PC-3 (cell line): Measurements from ENCODE around the gene CPLX3. TPM values are rescaled to one million over a fixed set of nuclear protein-coding genes. Genes with fewer than 3 reads are reported as not detected.

Experiments
- ATAC-seq: fragments of 200-7000 bp; cut with Tn5 transposase; 2 replicates; pipeline ENCODE4 v1.9.1; 2020; ENCODE audit warnings: mild to moderate bottlenecking, moderate library complexity
- BruUV-seq: library from RNA; stranded (reverse); fragments of 400-500 nt; replicated peaks from 2 replicates; lab custom pipeline; 2021; lab: Mats Ljungman, UMichigan
- CTCF ChIA-PET: fragments of 300-600 bp; sonication (Branson Sonifier 250); formaldehyde crosslinking; loops from one replicate; lab custom pipeline; 2022; ENCODE audit warnings: antibody characterized with exemption; lab: Charles Lee
- POLR2A ChIA-PET: fragments of 300-600 bp; sonication (Branson Sonifier 250); formaldehyde crosslinking; loops from one replicate; lab custom pipeline; 2022; ENCODE audit warnings: antibody characterized with exemption; ENCODE audit not compliant: unreplicated experiment; lab: Charles Lee
- DNase-seq: peaks from one replicate; pipeline ENCODE4 v3.0.0-alpha.2; 2015
- H2AFZ ChIP-seq: fragments of 300-600 bp; sonication (generic); 2 replicates; pipeline ENCODE4 v1.6.0; 2016; ENCODE audit warnings: antibody characterized with exemption, low read length
- H3F3A ChIP-seq: fragments of 300-600 bp; sonication (generic); one replicate; pipeline ENCODE4 v1.6.0; 2017; ENCODE audit warnings: antibody characterized with exemption, low read length, control low read depth, mild to moderate bottlenecking; ENCODE audit not compliant: unreplicated experiment
- H3K27ac ChIP-seq: fragments of 300-600 bp; sonication (generic); 2 replicates; pipeline ENCODE4 v1.5.1; 2016; ENCODE audit warnings: mild to moderate bottlenecking, low read length
- H3K27me3 ChIP-seq: fragments of 300-600 bp; sonication (generic); 2 replicates; pipeline ENCODE4 v1.6.1; 2016; ENCODE audit warnings: low read length, mixed read lengths
- H3K36me3 ChIP-seq: fragments of 300-600 bp; sonication (generic); 2 replicates; pipeline ENCODE4 v1.6.1; 2016; ENCODE audit warnings: low read depth, mixed run types, low read length, mixed read lengths
- H3K4me1 ChIP-seq: fragments of 300-600 bp; sonication (generic); 2 replicates; pipeline ENCODE4 v1.5.1; 2016; ENCODE audit warnings: low read length; ENCODE audit not compliant: insufficient read depth
- H3K4me2 ChIP-seq: fragments of 300-600 bp; sonication (generic); 2 replicates; pipeline ENCODE4 v1.6.0; 2016; ENCODE audit warnings: low read length
- H3K4me3 ChIP-seq: fragments of 300-600 bp; sonication (generic); 2 replicates; pipeline ENCODE4 v1.5.1; 2016; ENCODE audit warnings: mild to moderate bottlenecking, low read length, mixed read lengths
- H3K79me2 ChIP-seq: fragments of 300-600 bp; sonication (generic); 2 replicates; pipeline ENCODE4 v1.6.1; 2017; ENCODE audit warnings: low read length, mixed read lengths
- H3K9ac ChIP-seq: fragments of 300-600 bp; sonication (generic); 2 replicates; pipeline ENCODE4 v1.6.0; 2016; ENCODE audit warnings: mild to moderate bottlenecking, low read length
- H3K9me2 ChIP-seq: fragments of 300-600 bp; sonication (generic); replicated peaks from 2 replicates; pipeline ENCODE4 v1.6.1; 2016; ENCODE audit warnings: mixed run types, low read length, mixed read lengths
- H3K9me3 ChIP-seq: fragments of 300-600 bp; sonication (generic); 2 replicates; pipeline ENCODE4 v1.6.1; 2016; ENCODE audit warnings: low read length, mixed read lengths
- H4K20me1 ChIP-seq: fragments of 300-600 bp; sonication (generic); 2 replicates; pipeline ENCODE4 v1.6.1; 2016; ENCODE audit warnings: low read length, mixed read lengths
- EZH2 ChIP-seq: fragments of 300-600 bp; sonication (generic); IDR thresholded peaks from one replicate; pipeline ENCODE4 v1.6.1; 2017; ENCODE audit warnings: antibody characterized with exemption, mild to moderate bottlenecking, low read length; ENCODE audit not compliant: unreplicated experiment
- EZH2phosphoT487 ChIP-seq: fragments of 300-600 bp; sonication (generic); IDR thresholded peaks from 2 replicates; pipeline ENCODE4 v1.6.1; 2018; ENCODE audit warnings: mild to moderate bottlenecking, antibody characterized with exemption, low read length, borderline replicate concordance
- intact Hi-C: fragments of 100-400 bp; cut with micrococcal nuclease; formaldehyde crosslinking; loops from 2 replicates; pipeline ENCODE4 v1.9.0; 2023
- total RNA-seq: library from RNA; depleted of rRNA; stranded (reverse); fragments of >200 nt; gene quantifications from 2 replicates; pipeline ENCODE4 v1.2.3, GENCODE V29; 2014
- TF ChIP-seq, protein P1 (sequence below): fragments of 300-600 bp; sonication (generic); conservative IDR thresholded peaks from 2 replicates; pipeline ENCODE4 v1.5.1; 2017; ENCODE audit warnings: antibody characterized with exemption, low read depth, mild to moderate bottlenecking, low read length

The CPLX3 gene
- total RNA-seq, 1 experiment from 2014 or later: not detected

DNA sequence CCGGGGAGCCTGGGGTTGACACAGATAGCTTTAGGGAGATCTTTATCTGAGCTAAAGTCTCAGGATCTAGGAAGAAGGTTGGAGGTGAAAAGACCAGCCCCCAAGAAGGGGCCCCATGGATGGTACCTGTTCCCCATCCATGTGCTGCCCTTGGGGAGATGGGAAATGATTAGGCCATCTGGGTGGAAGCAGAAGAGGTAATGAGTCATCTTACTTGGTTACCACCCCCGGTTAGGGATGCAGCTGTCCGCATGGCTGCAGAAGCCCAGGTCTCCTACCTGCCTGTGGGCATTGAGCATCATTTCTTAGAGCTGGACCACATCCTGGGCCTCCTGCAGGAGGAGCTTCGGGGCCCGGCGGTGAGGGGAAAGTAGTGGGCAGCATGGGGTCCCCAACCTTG is 3.1 kb upstream of the CPLX3 start:
- POLR2A ChIA-PET: no interaction called here
- no TSS peak for BruUV-seq

GRCh38 chr15:74824976-74825375 is 1.5 kb upstream of the CPLX3 start:
- peaks cover 20% of the 10 kb centered on the region for H3K4me1 ChIP-seq
- ChIA-PET CTCF (no interaction called here), POLR2A (no interaction called here)
- H3K9me2 ChIP-seq: no peaks in the 10 kb centered on the region
- H3K4me2 ChIP-seq: no peak overlapping the region
- no peaks in the 10 kb centered on the region for H3K79me2 ChIP-seq
- ATAC-seq (no peak), DNase-seq (no peak)
- H3K9ac ChIP-seq: no peak overlapping the region
- H4K20me1 ChIP-seq: no peaks in the 10 kb centered on the region
- no peak overlapping the region for H2AFZ ChIP-seq
- H3K9me3 ChIP-seq: no peaks in the 10 kb centered on the region
- BruUV-seq: no TSS peak
- no peaks in the 10 kb centered on the region for H3F3A ChIP-seq
- no peak for TF ChIP-seq EZH2phosphoT487
- TF ChIP-seq EZH2: no peak
- TF ChIP-seq, protein P1, sequence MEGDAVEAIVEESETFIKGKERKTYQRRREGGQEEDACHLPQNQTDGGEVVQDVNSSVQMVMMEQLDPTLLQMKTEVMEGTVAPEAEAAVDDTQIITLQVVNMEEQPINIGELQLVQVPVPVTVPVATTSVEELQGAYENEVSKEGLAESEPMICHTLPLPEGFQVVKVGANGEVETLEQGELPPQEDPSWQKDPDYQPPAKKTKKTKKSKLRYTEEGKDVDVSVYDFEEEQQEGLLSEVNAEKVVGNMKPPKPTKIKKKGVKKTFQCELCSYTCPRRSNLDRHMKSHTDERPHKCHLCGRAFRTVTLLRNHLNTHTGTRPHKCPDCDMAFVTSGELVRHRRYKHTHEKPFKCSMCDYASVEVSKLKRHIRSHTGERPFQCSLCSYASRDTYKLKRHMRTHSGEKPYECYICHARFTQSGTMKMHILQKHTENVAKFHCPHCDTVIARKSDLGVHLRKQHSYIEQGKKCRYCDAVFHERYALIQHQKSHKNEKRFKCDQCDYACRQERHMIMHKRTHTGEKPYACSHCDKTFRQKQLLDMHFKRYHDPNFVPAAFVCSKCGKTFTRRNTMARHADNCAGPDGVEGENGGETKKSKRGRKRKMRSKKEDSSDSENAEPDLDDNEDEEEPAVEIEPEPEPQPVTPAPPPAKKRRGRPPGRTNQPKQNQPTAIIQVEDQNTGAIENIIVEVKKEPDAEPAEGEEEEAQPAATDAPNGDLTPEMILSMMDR: no peak
- intact Hi-C loops: no loop called here
- no peak overlapping the region for H3K27ac ChIP-seq
- H3K36me3 ChIP-seq: no peaks in the 10 kb centered on the region
- H3K27me3 ChIP-seq: no peaks in the 10 kb centered on the region
- H3K4me3 ChIP-seq: no peak overlapping the region

More for the DNA sequence above, 3.1 kb upstream of the CPLX3 start:
- Histone ChIP-seq H3K4me1 (peaks cover 12% of the 10 kb centered on the region), H3K9me2 (no peaks in the 10 kb centered on the region), H2AFZ (no peak overlapping the region), H3K4me2 (no peak overlapping the region), H3K4me3 (no peak overlapping the region), H3K79me2 (no peaks in the 10 kb centered on the region), H3K36me3 (no peaks in the 10 kb centered on the region), H3K27ac (no peak overlapping the region), H3K27me3 (no peaks in the 10 kb centered on the region), H3K9ac (no peak overlapping the region), H3F3A (no peaks in the 10 kb centered on the region), H4K20me1 (no peaks in the 10 kb centered on the region), H3K9me3 (no peaks in the 10 kb centered on the region)
- ATAC-seq (no peak), DNase-seq (peak; percentile 11)
- intact Hi-C loops: no loop called here
- TF ChIP-seq, protein P1: no peak
- TF ChIP-seq EZH2phosphoT487: no peak
- TF ChIP-seq EZH2: no peak
- CTCF ChIA-PET: no interaction called here

DNA sequence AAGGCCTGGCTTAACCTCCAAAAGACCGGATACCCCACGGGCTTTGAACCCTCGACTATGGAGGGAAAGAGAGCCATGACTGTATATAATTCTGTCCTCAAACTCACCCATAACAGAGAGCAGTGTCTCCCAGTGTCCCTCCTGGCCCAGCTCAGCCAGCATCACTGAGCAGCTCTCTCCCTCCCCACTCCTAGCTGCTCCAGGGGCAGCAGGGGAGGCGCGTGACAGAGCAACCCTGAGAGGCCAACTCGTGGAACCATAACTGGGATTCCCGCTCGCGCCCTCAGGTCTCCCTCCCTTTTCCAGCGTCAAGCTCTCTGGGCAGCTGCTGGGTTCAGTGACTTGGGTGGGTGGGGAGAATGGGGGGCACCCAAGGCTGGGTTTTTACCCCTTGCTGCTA is 561 bp upstream of the CPLX3 start:
- Histone ChIP-seq H3K9ac (no peak overlapping the region), H2AFZ (no peak overlapping the region), H3K27me3 (no peaks in the 10 kb centered on the region), H3K4me3 (no peak overlapping the region), H3K9me3 (no peaks in the 10 kb centered on the region), H3K36me3 (no peaks in the 10 kb centered on the region), H3K4me2 (no peak overlapping the region), H3K4me1 (peaks cover 20% of the 10 kb centered on the region), H3K27ac (no peak overlapping the region), H4K20me1 (no peaks in the 10 kb centered on the region), H3F3A (no peaks in the 10 kb centered on the region), H3K79me2 (no peaks in the 10 kb centered on the region), H3K9me2 (no peaks in the 10 kb centered on the region)
- POLR2A ChIA-PET: no interaction called here
- CTCF ChIA-PET: no interaction called here
- BruUV-seq: no TSS peak
- intact Hi-C loops: no loop called here
- TF ChIP-seq, protein P1: no peak
- TF ChIP-seq EZH2phosphoT487 (no peak), EZH2 (no peak)
- DNase-seq: no peak
- no peak for ATAC-seq
